Esophagus squamous epithelium (tissue), 4 donors: ENCODE data around the gene EHD2.

Experiments used
- POLR2A ChIP-seq, 4 donors: fragments of 450-650 bp; IDR thresholded peaks; one replicate each; pipeline ENCODE4 v1.6.1; 2017; ENCODE audit warnings: antibody characterized with exemption in 4 of 4, mild to moderate bottlenecking in 4 of 4, moderate library complexity in 3 of 4
- TF ChIP-seq, protein P1 (sequence below), 6 experiments: fragments of 450-650 bp in 4 of 6; fragments of 200-600 bp in 2 of 6; sonication (generic) in 2 of 6; IDR thresholded peaks; one replicate each; pipeline ENCODE4 v1.5.1; 2016 to 2019; ENCODE audit warnings: antibody characterized with exemption in 6 of 6, mild to moderate bottlenecking in 4 of 6, moderate library complexity in 4 of 6

DNA sequence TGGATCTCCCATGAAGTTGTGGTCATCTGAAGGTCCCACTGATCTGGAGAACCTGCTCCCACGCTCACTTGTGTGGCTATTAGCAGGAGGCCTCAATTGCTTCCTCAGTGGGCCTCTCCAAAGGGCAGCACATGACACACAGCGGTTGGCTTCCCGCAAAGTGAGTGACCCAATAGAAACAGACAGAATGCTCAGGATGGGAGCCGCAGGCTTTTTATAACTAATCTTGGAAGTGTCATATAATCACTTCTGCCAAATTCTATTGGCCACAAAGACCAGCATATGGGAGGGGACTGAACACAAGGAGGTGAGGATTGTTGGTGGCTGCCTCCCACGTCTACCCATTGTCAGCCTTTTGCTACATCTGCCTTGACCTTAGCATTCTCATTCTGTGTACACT, 22.1 kb upstream of the EHD2 start:
- TF ChIP-seq, protein P1, sequence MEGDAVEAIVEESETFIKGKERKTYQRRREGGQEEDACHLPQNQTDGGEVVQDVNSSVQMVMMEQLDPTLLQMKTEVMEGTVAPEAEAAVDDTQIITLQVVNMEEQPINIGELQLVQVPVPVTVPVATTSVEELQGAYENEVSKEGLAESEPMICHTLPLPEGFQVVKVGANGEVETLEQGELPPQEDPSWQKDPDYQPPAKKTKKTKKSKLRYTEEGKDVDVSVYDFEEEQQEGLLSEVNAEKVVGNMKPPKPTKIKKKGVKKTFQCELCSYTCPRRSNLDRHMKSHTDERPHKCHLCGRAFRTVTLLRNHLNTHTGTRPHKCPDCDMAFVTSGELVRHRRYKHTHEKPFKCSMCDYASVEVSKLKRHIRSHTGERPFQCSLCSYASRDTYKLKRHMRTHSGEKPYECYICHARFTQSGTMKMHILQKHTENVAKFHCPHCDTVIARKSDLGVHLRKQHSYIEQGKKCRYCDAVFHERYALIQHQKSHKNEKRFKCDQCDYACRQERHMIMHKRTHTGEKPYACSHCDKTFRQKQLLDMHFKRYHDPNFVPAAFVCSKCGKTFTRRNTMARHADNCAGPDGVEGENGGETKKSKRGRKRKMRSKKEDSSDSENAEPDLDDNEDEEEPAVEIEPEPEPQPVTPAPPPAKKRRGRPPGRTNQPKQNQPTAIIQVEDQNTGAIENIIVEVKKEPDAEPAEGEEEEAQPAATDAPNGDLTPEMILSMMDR (IDR thresholded peaks at IDR 0.05) = no peak
- TF ChIP-seq POLR2A (IDR thresholded peaks at IDR 0.05) = no peak
